ENCODE data around the gene ARHGEF10L.

ARHGEF10L gene

GRCh38 chr1:17569200-17570139 is 30.0 kb downstream of the ARHGEF10L start:
- no peak for DNase-seq

GRCh38 chr1:17570228-17570627 is 30.7 kb downstream of the ARHGEF10L start:
- DNase-seq, result no peak

- DNase-seq, result no peak
These were observed 32.9 kb downstream of the ARHGEF10L start for GRCh38 chr1:17572264-17572985.

- no peak for DNase-seq
These were observed 34.1 kb downstream of the ARHGEF10L start for GRCh38 chr1:17573518-17574041.

- no peak for DNase-seq
These were observed 35.0 kb downstream of the ARHGEF10L start for GRCh38 chr1:17574516-17574915.

- DNase-seq, result no peak
These were observed 36.5 kb downstream of the ARHGEF10L start for GRCh38 chr1:17575797-17576518.

- DNase-seq, result no peak
These were observed 37.0 kb downstream of the ARHGEF10L start for GRCh38 chr1:17576519-17576853.

- no peak for DNase-seq
These were observed 38.4 kb downstream of the ARHGEF10L start for GRCh38 chr1:17577907-17578297.

- no peak for DNase-seq
These were observed 40.7 kb downstream of the ARHGEF10L start for GRCh38 chr1:17579951-17580939.

GRCh38 chr1:17581389-17582123 is 42.1 kb downstream of the ARHGEF10L start:
- DNase-seq, result no peak

GRCh38 chr1:17582124-17582774 is 42.8 kb downstream of the ARHGEF10L start:
- no peak for DNase-seq

GRCh38 chr1:17584539-17584938 is 45.0 kb downstream of the ARHGEF10L start:
- no peak for DNase-seq

GRCh38 chr1:17585266-17585987 is 45.9 kb downstream of the ARHGEF10L start:
- no peak for DNase-seq

GRCh38 chr1:17586172-17586964 is 46.9 kb downstream of the ARHGEF10L start:
- DNase-seq, result no peak

GRCh38 chr1:17587693-17588047 is 48.2 kb downstream of the ARHGEF10L start:
- DNase-seq, result no peak

GRCh38 chr1:17588048-17588871 is 48.8 kb downstream of the ARHGEF10L start:
- no peak for DNase-seq

GRCh38 chr1:17591814-17592430 is 52.4 kb downstream of the ARHGEF10L start:
- DNase-seq, result no peak

- DNase-seq, result no peak
These were observed 54.5 kb downstream of the ARHGEF10L start for GRCh38 chr1:17594026-17594425.
